Activated T-cell treated with anti-CD3 and anti-CD28 coated beads, Interleukin-2, amount 50 U/mL, for 48 hours (primary cell): ENCODE results near the gene TAS1R1.

Experiments used
- DNase-seq, 2 experiments: peaks; one replicate each; pipeline ENCODE4 v3.0.0-alpha.2; 2020

TAS1R1 gene

DNA sequence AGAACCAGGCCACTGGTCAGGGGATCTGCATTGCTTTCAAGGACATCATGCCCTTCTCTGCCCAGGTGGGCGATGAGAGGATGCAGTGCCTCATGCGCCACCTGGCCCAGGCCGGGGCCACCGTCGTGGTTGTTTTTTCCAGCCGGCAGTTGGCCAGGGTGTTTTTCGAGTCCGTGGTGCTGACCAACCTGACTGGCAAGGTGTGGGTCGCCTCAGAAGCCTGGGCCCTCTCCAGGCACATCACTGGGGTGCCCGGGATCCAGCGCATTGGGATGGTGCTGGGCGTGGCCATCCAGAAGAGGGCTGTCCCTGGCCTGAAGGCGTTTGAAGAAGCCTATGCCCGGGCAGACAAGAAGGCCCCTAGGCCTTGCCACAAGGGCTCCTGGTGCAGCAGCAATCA, 19.7 kb downstream of the TAS1R1 start:
- no peak for DNase-seq

DNA sequence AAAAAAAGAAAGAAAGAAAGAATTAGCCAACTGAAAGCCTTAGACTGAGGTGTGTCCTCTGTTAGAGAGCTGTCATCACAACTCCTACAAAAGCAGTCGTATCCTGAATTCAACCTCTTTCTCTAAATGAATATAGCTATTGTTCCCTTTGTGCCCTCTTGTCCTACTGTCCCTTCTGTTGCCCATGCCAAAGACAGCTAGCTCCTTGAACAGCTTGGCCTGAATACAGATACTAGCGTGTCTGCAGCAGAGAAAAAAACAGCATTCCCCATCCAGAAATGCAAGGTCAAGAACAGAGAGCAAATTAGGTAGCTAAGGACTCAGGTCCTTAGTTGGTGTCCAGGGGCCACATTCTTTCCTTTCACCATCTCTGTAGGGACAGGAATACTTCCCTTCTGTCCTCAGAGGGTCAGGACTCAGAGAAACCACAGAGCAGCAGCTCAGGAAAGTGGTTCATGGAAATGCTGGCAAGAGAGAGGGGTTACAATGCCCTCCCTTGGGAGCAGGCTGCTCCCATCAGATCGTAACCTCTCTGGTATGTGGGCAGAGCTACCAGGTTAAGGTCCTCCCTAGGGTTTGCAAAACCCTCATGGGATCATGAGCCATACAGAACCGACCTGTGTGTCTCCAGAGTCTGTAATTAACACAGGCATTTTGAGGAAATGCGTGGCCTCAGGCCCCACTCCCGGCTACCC, 22.9 kb downstream of the TAS1R1 start:
- DNase-seq: no peak

DNA sequence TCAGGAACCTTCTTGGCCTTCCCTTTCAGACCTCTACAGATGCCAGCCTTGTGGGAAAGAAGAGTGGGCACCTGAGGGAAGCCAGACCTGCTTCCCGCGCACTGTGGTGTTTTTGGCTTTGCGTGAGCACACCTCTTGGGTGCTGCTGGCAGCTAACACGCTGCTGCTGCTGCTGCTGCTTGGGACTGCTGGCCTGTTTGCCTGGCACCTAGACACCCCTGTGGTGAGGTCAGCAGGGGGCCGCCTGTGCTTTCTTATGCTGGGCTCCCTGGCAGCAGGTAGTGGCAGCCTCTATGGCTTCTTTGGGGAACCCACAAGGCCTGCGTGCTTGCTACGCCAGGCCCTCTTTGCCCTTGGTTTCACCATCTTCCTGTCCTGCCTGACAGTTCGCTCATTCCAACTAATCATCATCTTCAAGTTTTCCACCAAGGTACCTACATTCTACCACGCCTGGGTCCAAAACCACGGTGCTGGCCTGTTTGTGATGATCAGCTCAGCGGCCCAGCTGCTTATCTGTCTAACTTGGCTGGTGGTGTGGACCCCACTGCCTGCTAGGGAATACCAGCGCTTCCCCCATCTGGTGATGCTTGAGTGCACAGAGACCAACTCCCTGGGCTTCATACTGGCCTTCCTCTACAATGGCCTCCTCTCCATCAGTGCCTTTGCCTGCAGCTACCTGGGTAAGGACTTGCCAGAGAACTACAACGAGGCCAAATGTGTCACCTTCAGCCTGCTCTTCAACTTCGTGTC, 23.7 kb downstream of the TAS1R1 start:
- no peak for DNase-seq

DNA sequence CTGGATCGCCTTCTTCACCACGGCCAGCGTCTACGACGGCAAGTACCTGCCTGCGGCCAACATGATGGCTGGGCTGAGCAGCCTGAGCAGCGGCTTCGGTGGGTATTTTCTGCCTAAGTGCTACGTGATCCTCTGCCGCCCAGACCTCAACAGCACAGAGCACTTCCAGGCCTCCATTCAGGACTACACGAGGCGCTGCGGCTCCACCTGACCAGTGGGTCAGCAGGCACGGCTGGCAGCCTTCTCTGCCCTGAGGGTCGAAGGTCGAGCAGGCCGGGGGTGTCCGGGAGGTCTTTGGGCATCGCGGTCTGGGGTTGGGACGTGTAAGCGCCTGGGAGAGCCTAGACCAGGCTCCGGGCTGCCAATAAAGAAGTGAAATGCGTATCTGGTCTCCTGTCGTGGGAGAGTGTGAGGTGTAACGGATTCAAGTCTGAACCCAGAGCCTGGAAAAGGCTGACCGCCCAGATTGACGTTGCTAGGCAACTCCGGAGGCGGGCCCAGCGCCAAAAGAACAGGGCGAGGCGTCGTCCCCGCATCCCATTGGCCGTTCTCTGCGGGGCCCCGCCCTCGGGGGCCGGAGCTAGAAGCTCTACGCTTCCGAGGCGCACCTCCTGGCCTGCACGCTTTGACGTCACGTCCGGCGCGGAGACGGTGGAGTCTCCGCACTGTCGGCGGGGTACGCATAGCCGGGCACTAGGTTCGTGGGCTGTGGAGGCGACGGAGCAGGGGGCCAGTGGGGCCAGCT, 24.4 kb downstream of the TAS1R1 start, which contains the start of gene ZBTB48:
Gene ZBTB48, plus strand, starts transcription at position 621 of the 745 bp plus-strand sequence. CDS start 616 bp downstream, outside the sequence.
- peak; percentile 98 for DNase-seq

DNA sequence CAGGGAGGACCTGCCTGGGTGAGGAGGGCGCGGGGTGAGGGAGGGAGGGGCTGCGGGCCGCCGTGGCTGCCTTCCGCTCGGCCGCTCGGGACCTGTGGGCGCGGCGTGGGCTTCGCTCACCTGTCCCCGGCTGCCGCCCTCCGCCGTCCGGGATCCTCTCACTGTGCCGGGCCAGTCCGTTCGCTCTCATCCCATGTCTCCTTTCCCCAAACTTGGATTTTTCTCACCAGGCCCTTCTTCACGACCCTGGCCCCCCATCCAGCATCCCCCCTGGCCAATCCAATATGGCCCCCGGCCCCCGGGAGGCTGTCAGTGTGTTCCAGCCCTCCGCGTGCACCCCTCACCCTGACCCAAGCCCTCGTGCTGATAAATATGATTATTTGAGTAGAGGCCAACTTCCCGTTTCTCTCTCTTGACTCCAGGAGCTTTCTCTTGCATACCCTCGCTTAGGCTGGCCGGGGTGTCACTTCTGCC, 25.0 kb downstream of the TAS1R1 start:
- no peak for DNase-seq

DNA sequence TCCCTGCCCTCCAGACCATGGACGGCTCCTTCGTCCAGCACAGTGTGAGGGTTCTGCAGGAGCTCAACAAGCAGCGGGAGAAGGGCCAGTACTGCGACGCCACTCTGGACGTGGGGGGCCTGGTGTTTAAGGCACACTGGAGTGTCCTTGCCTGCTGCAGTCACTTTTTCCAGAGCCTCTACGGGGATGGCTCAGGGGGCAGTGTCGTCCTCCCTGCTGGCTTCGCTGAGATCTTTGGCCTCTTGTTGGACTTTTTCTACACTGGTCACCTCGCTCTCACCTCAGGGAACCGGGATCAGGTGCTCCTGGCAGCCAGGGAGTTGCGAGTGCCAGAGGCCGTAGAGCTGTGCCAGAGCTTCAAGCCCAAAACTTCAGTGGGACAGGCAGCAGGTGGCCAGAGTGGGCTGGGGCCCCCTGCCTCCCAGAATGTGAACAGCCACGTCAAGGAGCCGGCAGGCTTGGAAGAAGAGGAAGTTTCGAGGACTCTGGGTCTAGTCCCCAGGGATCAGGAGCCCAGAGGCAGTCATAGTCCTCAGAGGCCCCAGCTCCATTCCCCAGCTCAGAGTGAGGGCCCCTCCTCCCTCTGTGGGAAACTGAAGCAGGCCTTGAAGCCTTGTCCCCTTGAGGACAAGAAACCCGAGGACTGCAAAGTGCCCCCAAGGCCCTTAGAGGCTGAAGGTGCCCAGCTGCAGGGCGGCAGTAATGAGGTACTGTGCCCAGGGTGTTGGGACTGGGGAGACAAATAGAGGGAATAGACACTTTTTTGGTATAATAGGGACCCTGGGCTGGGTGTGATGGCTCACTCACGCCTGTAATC, 25.7 kb downstream of the TAS1R1 start:
- no peak for DNase-seq

DNA sequence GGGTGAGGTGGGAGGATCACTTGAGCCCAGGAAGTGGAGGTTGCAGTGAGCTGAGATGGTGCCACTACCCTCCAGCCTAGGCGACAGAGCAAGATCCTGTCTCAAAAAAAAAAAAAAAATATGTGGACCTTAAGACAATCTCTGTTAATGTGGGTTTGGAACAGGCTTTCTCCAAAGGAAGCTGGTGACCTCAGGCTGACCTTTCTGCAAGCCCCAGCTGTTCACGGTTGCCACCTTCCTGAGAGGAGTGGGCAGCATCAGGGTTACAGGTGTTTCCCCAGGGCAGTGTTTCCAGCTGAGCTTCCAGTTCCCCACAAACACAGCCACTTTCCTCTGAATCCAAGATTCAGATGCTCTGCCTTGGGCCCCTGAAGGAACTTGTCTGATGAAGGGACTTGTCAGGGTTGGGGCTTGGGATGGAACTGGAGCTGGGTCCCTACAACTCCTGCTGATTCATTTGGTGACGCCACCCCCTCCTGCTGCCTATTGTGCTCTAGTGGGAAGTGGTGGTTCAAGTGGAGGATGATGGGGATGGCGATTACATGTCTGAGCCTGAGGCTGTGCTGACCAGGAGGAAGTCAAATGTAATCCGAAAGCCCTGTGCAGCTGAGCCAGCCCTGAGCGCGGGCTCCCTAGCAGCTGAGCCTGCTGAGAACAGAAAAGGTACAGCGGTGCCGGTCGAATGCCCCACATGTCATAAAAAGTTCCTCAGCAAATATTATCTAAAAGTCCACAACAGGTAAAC, 26.6 kb downstream of the TAS1R1 start:
- DNase-seq: no peak

DNA sequence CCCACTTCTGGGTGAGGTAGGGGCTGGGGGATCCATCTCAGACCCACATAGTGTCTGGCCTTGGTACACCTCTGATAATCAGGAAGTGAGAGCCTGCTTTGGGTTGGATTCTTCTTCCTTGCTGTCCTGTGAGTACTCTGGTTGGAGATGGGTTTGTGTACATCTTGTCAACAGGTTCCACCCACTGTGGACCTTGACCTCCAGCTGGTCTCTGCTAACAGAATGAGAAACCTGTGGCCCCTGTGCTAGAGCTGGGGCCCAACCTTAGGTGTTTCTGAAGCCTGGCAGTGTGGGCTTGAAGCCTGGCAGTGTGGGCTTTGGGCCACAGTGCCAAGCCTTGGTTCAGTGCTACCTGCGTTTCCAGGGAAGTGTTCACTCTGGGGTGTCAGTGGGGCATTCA, 27.3 kb downstream of the TAS1R1 start:
- no peak for DNase-seq

DNA sequence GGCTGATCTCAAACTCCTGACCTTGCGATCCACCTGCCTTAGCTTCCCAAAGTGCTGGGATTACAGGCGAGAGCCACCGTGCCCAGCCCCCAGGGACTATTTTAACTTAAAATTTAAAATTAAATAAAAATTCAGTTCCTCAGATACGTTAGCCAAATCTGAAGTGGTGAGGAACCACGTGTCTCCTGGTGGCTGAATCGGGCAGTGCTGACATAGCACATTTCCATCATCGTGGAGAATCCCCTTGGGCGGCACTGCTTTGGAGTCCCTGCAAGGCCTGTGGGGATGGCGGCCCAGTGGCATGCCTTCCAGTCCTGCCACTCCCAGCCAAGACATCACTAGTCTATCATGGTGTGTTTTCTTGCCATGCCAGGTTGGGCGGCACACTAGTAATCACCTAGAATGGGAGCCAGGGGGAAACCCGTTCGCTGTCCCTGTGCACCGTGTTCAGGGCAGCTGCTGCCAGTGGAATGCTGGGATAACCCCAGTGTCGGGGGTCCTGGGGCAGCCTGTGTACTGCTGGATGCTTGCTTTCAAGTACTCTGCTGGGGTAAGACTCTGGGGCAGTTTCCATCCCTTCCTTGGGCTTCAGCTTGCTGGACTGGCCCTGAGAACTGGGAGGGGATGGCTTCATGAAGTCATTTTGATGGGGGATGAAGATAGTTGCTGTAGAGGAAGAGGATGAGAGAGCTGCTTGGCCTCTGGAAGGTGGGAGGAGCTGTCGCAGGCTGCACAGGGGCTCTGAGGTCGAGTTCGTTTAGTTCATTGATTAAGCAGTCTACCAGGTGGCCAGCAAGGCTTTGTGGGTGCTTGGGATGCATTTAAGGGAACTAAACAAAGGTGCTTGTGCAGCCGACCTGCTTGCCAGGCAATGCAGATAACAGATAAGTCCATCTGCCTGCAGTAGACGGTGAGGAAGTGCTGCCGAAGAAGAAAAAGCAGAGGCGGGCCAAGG, 29.3 kb downstream of the TAS1R1 start:
- DNase-seq: no peak

DNA sequence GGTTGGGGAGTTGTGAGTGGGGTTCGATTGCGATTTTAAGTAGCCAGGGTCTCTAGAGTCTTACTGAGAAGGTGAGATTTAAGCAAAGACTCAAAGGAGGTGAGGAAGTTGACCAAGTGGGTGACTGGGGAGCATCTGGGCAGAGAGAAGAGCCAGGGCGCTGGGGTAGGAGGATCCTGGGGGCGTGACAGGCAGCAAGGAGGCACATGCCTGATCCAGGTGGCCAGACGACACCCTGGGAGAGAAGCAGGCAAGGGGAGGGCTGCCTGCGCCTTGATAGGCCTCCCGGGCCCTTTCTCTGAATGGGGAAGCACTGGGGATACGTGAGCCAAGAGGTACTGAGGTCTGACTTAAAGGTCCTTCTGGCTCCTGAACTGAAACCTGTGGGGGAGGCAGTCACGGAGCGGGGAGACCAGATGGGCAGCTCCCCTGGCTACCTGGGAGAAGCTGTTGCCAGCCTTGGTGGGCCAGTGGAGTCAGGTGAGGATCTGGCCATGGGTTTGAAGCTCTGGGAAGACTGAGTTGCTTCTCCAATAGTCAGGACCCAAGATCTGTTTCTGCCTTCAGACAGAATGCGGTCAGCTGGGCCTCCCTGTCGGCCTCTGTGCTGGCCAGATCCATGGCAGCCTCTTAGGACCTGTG, 30.1 kb downstream of the TAS1R1 start:
- DNase-seq: no peak

DNA sequence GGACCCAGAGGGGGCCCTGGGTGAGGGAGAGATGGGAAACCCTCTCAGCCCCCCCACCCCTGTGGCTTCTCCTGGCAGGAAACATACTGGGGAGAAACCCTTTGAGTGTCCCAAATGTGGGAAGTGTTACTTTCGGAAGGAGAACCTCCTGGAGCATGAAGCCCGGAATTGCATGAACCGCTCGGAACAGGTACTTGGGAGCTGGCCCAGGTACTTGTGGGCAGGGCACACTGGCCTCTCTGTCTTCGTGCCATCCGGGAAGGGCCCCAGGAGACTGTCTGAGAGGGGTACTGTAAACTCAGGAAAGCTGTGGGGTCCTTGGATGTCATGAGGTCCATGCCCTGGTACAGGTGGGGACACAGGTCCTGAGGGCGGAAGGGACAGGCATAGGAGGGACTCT, 30.7 kb downstream of the TAS1R1 start:
- DNase-seq: no peak

DNA sequence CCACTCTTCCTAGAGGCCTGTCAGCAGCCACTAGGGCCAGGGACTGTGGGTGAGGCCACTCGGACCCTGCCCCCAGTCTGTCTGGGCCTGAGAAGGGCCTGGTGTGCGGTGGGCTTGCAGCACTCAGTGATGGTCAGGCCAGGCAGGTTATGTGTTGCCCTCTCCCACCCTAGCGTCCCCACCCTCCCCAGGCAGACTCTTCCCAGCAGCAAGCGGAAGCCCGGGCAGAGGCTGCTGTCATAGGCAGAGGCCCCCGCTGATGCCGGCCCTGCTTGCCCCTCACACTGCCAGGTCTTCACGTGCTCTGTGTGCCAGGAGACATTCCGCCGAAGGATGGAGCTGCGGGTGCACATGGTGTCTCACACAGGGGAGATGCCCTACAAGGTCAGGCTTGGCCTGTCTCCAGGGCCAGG, 31.3 kb downstream of the TAS1R1 start:
- DNase-seq: no peak

DNA sequence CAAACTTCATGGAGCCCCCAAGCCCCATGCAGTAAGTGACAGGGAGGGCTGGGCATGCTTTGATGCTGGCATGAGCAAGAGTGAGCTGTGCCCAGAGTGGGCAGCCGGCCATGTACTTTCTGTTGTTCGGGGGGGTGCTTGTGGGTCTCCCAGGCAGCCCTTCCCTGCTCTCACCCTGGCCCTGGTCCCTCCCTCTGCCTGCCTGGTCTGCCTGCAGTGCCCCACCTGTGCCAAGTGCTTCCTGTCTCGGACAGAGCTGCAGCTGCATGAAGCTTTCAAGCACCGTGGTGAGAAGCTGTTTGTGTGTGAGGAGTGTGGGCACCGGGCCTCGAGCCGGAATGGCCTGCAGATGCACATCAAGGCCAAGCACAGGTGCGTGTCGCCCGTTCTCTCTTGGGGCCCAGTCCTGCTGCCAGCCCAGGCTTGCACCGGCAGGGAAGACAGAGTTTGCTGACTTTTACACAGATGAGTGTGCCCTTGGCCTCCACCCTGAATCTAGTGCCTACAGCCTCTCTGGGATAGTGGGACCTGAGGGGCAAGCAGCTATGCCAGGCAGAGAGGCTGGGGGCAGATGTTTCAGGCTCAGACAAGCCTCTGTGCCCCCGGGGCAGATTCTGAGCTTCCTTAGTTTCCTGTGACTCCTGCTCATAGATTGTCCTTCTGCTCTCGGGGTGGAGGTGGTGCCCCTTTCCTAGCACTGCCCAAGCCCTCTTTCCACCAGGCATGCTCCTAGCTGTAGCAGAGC, 32.3 kb downstream of the TAS1R1 start:
- no peak for DNase-seq

DNA sequence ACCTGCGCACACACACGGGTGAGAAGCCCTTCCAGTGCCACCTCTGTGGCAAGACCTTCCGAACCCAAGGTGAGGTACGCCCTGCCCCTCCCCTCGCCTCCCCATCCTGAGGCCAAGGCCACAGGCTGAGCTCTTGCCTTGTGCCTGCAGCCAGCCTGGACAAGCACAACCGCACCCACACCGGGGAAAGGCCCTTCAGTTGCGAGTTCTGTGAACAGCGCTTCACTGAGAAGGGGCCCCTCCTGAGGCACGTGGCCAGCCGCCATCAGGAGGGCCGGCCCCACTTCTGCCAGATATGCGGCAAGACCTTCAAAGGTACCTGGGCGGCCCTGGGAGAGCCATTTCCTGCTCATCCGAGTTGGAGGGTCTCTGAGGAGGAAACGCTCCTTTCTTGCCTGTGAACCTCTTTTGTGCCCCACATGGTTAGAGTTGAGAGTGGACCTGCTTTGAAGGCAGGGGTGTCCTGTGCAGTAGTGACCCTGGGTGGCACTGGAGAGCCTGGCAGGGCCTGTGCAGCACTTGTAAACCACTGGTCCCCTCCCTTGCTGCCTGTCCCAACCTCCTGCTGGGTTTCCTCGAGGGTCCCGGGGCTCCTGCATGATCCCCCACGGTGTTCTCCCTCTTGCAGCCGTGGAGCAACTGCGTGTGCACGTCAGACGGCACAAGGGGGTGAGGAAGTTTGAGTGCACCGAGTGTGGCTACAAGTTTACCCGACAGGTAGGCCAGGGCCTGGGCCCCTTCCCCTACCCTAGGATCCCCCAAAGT, 33.2 kb downstream of the TAS1R1 start:
- no peak for DNase-seq

DNA sequence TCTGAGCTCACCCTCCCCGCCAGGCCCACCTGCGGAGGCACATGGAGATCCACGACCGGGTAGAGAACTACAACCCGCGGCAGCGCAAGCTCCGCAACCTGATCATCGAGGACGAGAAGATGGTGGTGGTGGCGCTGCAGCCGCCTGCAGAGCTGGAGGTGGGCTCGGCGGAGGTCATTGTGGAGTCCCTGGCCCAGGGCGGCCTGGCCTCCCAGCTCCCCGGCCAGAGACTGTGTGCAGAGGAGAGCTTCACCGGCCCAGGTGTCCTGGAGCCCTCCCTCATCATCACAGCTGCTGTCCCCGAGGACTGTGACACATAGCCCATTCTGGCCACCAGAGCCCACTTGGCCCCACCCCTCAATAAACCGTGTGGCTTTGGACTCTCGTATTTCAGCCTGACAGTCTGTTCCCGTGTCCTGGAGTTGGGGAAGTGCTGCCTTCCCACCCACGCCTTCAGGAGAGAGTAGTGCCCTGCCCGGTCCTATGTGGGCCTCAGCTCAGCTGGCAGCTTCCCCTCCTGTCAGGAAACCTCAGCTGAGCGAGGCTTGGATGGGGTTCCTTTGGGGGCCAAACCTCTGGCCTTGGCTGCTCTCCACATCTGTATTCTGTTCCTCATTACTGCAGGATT, 33.9 kb downstream of the TAS1R1 start:
- DNase-seq: no peak

DNA sequence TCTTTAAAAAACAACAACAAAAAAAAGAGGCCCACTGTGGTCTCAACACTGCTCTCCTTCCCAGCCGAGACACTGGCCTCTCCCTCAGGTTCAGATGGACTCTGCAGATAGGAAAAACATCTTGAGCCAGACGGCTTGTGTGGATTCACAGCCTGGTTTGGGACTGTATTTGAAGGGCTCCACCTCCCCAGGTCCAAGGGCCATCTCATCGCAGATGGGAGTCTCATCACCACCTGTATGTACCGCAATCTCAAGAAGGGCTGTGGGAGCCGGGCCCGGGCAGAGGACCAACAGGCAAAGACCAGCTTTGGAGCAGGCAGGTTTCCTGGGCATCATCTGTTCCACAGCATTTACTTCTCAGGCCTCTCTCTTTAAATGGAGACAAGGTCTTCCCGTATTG, 34.9 kb downstream of the TAS1R1 start:
- DNase-seq: no peak

DNA sequence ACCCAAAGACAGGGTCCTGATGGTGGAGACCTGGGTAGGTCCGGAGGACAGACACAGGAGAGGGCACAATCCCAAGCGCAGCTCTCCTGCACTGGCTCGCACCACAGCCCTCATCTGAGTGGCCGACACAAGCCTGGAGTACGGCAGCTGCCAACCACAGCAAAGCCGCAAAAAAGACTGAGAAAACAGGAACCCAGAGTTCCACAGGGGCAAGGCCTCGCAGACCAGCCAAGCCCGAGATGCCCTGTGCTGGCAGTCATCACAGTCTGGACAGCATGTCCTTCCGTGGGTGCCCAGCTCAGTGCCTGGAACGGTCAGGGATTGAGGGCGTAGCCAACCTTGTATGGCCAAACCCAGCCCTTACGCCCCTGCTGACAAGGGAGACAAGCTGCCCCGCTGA, 36.1 kb downstream of the TAS1R1 start:
- no peak for DNase-seq

DNA sequence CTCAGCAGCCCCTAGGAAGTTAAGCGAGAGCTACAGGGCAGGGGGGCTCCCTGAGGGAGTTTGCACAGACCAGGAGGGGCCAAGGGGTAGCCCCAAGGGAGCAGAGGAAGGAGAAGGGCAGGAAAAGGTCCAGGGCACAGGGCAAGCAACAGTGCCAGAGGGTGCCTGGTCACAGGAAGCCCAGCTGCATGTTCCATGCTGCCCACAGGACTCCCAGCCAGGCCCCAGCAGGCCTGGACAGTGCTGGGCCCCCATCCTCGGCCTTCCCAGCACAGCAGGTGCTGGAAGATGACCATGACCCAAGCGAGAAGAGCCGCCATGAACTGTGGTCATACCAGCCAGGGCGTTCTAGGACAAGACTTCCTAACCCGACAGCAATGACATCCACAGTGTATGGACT, 36.5 kb downstream of the TAS1R1 start:
- no peak for DNase-seq
